Measurements from ENCODE around the gene PLIN3.

DNA sequence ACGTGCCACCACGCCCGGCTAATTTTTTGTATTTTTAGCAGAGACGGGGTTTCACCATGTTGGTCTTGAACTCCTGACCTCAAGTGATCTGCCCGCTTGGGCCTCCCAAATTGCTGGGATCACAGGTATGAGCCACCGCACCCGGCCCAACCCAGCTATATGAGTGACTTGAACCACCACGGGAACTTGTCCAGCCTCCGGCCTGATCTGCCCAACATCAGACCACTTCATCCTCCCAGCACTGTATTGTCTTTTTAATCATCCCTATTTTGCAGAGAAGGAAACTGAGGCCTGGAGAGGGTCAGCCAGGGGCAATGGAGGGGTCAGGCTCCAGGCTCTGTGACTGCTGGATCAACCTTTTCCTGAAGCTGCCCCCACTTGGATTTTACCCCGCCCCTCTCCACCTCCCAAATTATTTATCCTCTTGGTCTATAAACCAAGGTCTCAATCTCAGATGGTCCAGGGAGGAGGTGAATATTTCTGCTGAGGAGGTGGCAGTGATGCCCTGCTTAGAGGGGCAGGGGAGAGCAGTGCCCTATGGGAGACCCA, 893 bp upstream of the PLIN3 start:
- TF ChIP-seq SNAPC5 (CRISPR knock-in tag; IDR thresholded peaks at IDR 0.05) (no peak), BACH1 (tag; IDR thresholded peaks at IDR 0.05) (no peak), KAT7 (CRISPR knock-in tag; IDR thresholded peaks at IDR 0.05; ENCODE audit: borderline replicate concordance) (no peak), CTCF (IDR thresholded peaks at IDR 0.05 in 2 of 3, conservative IDR thresholded peaks at IDR 0.05 in 1 of 3; ENCODE audit: insufficient read depth in 2 of 3, low read depth in 1 of 3, low read length in 3 of 3) (no peak), NR3C1 (CRISPR knock-in tag; IDR thresholded peaks at IDR 0.05) (no peak), POLR2AphosphoS5 (IDR thresholded peaks at IDR 0.05; ENCODE audit: control insufficient read depth, insufficient read depth, low read depth, low read length) (no peak), BRCA1 (IDR thresholded peaks at IDR 0.05) (no peak), BRCA1 (CRISPR knock-in tag; IDR thresholded peaks at IDR 0.05) (no peak)
- TF ChIP-seq, protein P1, sequence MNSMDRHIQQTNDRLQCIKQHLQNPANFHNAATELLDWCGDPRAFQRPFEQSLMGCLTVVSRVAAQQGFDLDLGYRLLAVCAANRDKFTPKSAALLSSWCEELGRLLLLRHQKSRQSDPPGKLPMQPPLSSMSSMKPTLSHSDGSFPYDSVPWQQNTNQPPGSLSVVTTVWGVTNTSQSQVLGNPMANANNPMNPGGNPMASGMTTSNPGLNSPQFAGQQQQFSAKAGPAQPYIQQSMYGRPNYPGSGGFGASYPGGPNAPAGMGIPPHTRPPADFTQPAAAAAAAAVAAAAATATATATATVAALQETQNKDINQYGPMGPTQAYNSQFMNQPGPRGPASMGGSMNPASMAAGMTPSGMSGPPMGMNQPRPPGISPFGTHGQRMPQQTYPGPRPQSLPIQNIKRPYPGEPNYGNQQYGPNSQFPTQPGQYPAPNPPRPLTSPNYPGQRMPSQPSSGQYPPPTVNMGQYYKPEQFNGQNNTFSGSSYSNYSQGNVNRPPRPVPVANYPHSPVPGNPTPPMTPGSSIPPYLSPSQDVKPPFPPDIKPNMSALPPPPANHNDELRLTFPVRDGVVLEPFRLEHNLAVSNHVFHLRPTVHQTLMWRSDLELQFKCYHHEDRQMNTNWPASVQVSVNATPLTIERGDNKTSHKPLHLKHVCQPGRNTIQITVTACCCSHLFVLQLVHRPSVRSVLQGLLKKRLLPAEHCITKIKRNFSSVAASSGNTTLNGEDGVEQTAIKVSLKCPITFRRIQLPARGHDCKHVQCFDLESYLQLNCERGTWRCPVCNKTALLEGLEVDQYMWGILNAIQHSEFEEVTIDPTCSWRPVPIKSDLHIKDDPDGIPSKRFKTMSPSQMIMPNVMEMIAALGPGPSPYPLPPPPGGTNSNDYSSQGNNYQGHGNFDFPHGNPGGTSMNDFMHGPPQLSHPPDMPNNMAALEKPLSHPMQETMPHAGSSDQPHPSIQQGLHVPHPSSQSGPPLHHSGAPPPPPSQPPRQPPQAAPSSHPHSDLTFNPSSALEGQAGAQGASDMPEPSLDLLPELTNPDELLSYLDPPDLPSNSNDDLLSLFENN (IDR thresholded peaks at IDR 0.05; ENCODE audit: low read depth in 2 of 2, low read length in 2 of 2) = no peak

Measured in K562 (cell line).